ENCODE data around the gene SAMD11. TPM values are rescaled to one million over a fixed set of nuclear protein-coding genes. Genes with fewer than 3 reads are reported as not detected.

SAMD11 gene
- total RNA-seq, 4 donors from 2014 or later, result 14.2 to 21.2 (median 17.4) TPM

DNA sequence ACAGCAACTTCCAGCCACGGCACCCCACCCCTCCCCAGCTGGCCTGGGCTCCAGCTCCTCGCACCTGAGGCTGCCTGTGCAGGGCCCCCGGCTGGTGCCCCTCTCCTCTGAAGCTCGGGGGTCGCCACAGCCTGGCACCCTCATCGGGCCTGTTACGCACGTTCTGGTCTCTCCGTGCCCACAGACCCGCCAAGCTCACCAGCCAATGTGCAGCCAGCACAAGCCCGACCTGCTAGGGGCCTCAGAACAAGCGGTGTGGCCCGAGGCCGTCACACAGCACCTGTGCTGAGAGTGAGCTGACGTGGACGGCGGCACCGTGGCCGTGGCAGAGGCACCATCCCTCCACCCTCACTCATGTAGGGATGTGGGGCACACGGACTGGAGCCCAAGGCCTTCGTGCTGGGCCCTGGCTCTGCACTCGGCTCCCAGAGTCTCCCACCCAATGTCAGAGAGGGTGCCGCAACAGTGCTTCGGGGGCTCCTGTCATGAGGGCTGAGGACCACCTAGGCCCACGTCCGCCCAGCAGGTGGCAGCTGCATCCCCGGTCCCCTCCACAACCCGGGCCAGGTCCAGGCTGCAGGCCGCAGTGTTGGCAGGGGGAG lies 4.4 kb upstream of the SAMD11 start:
- Histone ChIP-seq H3K4me3 (no peak overlapping the region), H3K36me3 (no peaks in the 10 kb centered on the region), H3K27ac (no peak overlapping the region), H3K27me3 (peaks cover 92% of the 10 kb centered on the region), H3K9me3 (no peaks in the 10 kb centered on the region), H3K4me1 (peaks cover 0 to 61% (median 22%) of the 10 kb centered on the region in 3 donors)
- no peak for TF ChIP-seq POLR2A (IDR thresholded peaks at IDR 0.05)
- TF ChIP-seq, protein P1, sequence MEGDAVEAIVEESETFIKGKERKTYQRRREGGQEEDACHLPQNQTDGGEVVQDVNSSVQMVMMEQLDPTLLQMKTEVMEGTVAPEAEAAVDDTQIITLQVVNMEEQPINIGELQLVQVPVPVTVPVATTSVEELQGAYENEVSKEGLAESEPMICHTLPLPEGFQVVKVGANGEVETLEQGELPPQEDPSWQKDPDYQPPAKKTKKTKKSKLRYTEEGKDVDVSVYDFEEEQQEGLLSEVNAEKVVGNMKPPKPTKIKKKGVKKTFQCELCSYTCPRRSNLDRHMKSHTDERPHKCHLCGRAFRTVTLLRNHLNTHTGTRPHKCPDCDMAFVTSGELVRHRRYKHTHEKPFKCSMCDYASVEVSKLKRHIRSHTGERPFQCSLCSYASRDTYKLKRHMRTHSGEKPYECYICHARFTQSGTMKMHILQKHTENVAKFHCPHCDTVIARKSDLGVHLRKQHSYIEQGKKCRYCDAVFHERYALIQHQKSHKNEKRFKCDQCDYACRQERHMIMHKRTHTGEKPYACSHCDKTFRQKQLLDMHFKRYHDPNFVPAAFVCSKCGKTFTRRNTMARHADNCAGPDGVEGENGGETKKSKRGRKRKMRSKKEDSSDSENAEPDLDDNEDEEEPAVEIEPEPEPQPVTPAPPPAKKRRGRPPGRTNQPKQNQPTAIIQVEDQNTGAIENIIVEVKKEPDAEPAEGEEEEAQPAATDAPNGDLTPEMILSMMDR (IDR thresholded peaks at IDR 0.05), result no peak
- no peak for ATAC-seq
- no CpG with 5 or more reads among the region's 29 CpGs for WGBS, 2 donors (ENCODE audit: low coverage in 1 of 2)

DNA sequence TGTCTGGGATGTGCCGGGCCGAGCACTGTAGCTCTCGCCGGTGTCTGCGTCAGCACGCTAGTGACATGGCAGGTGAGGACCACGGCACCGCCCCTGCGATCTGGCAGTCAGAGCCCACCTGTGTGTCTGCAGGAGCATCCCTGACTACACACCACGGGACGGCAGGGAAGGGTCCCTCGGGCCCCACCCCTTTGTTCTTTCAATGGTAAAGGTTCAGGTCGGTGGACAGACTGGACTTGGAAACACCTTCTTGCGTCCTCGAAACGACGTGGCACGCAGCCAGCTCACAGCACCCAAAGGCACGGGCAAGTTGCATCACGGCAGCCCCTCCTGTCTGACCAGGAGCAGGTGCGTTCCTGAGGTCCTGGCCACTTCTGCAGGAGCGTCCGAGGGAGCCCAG lies 3.7 kb upstream of the SAMD11 start:
- no CpG with 5 or more reads among the region's 23 CpGs for WGBS, 2 donors (ENCODE audit: low coverage in 1 of 2)
- H3K9me3 ChIP-seq, result no peaks in the 10 kb centered on the region
- peaks cover 0 to 67% (median 28%) of the 10 kb centered on the region in 3 donors for H3K4me1 ChIP-seq
- peaks cover 97% of the 10 kb centered on the region for H3K27me3 ChIP-seq
- ATAC-seq, result no peak
- TF ChIP-seq POLR2AphosphoS5 (IDR thresholded peaks at IDR 0.05), result no peak
- TF ChIP-seq POLR2A (IDR thresholded peaks at IDR 0.05), result no peak
- H3K36me3 ChIP-seq, result no peaks in the 10 kb centered on the region
- no peak overlapping the region for H3K27ac ChIP-seq
- H3K4me3 ChIP-seq, result no peak overlapping the region

DNA sequence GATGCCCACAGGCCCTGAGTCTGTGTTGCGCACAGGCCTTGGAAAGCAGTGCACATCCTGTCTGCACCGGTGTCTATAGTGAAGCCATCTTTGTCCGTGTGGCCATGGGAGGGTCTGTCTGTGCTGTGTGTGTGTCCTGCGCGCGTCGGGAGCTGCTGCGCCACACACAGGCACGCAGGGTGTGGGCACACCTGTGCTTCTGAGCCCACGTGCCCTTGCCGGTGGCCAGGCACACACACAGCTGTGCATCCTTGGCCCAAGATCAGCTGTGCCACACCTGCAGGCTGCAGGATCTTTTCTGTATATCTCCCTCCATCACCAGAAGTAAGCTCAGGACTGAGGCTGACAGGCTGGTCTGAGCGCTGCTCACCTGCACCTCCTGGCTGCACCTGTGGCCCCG lies 3.2 kb upstream of the SAMD11 start:
- no peak for ATAC-seq
- Histone ChIP-seq H3K4me3 (no peak overlapping the region), H3K27ac (no peak overlapping the region), H3K36me3 (no peaks in the 10 kb centered on the region), H3K27me3 (peaks cover 98% of the 10 kb centered on the region), H3K9me3 (no peaks in the 10 kb centered on the region), H3K4me1 (peaks cover 0 to 72% (median 30%) of the 10 kb centered on the region in 3 donors)
- WGBS, 2 donors (ENCODE audit: low coverage in 1 of 2), result 4% methylated on average over 4 of the region's 13 CpGs; no CpG with 5 or more reads in 1 of the 2 donors
- no peak for TF ChIP-seq EP300 (IDR thresholded peaks at IDR 0.05)
- TF ChIP-seq, protein P1 (IDR thresholded peaks at IDR 0.05), result no peak
- TF ChIP-seq POLR2AphosphoS5 (IDR thresholded peaks at IDR 0.05), result no peak
- no peak for TF ChIP-seq POLR2A (IDR thresholded peaks at IDR 0.05)

DNA sequence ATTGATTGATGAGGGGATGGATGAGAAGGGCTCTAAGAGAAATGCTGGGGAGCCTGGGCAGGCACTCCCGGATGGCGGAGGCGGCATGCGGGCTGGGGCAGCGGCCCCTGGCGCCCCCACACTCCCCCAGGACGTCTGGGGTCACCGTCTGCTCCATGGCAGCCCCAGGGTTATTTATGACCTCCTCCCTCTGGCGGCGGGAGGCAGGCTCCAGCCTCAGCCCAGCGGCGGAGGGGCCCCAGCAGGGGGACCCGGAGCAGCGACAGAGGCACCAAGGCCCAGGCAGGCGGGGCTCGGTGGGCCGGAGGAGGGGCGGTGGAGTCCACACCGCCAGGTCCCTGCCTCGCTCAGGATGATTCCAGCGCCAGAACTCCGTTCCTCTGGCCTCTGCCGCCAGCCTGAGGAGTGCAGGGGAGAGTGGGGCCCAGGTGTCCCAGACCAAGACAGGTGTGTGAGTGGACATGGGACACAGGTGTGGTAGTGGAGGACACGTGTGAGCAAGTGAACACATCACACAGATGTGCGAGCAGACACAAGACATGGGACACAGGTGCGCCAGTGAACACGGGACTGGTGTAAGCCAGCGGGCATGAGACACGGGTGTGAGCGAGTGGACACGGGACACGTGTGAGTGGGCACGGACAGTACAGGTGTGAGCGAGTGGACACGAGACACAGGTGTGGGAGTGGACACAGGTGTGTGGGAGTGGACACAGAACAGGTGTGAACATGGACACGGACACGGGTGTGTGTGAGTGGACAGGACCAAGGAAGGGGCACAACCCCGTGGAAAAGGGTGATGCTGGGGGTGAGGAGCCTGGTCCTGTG lies 2.5 kb upstream of the SAMD11 start:
- H3K4me3 ChIP-seq, result peak overlapping the region in 1 of 2 donors; percentile 20
- H3K27me3 ChIP-seq, result peaks cover 98% of the 10 kb centered on the region
- ATAC-seq, result peak; percentile 67
- H3K36me3 ChIP-seq, result no peaks in the 10 kb centered on the region
- peaks cover 0 to 75% (median 36%) of the 10 kb centered on the region in 3 donors for H3K4me1 ChIP-seq
- H3K9me3 ChIP-seq, result no peaks in the 10 kb centered on the region
- TF ChIP-seq POLR2AphosphoS5 (IDR thresholded peaks at IDR 0.05) (no peak), POLR2A (IDR thresholded peaks at IDR 0.05) (no peak)
- TF ChIP-seq, protein P1 (IDR thresholded peaks at IDR 0.05), result peak in 3 of 4 experiments; percentile 71 to 77 (median 76)
- WGBS, 2 donors (ENCODE audit: low coverage in 1 of 2), result 43 to 65% methylated on average over 8 to 9 of the region's 38 CpGs
- no peak overlapping the region for H3K27ac ChIP-seq

DNA sequence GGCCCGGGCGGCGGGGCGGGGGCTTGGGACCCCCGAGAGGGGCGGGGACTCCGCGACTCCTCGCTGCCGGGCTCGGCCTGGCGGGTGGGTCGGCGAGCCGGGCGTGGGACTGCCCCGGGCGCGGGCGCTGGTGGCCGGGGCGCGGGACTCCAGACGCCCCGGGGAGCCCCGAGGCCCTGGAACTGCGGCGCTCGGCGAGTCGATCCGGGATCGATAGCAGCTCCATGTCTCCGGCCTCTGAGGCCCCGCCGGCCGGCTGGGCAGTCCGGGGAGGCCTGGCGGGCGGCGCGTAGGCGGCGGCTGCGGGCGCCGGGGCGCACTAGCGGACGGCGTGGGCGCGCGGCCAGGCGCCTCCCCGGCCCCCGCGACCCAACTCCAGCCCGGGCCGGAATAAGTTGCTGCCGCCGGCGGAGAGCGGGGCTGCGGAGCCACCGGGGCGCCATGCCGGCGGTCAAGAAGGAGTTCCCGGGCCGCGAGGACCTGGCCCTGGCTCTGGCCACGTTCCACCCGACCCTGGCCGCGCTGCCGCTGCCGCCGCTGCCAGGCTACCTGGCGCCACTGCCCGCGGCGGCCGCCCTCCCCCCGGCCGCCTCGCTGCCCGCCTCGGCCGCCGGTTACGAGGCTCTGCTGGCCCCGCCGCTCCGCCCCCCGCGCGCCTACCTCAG lies 400 bp downstream of the SAMD11 start:
- Histone ChIP-seq H3K27ac (peak overlapping the region in 3 of 4 donors; percentile 44 to 70 (median 65)), H3K4me3 (peak overlapping the region; percentile 29 to 64), H3K9me3 (no peaks in the 10 kb centered on the region), H3K27me3 (peaks cover 96% of the 10 kb centered on the region), H3K4me1 (peaks cover 0 to 74% (median 33%) of the 10 kb centered on the region in 3 donors), H3K36me3 (no peaks in the 10 kb centered on the region)
- no CpG with 5 or more reads among the region's 98 CpGs for WGBS, 2 donors (ENCODE audit: low coverage in 1 of 2)
- ATAC-seq, result no peak
- TF ChIP-seq, protein P1 (IDR thresholded peaks at IDR 0.05), result no peak
- TF ChIP-seq EP300 (IDR thresholded peaks at IDR 0.05) (no peak), POLR2AphosphoS5 (IDR thresholded peaks at IDR 0.05) (no peak), POLR2A (IDR thresholded peaks at IDR 0.05) (no peak)

All from gastroesophageal sphincter (tissue), 4 donors.